Bronchial epithelial cell (primary cell): Measurements from ENCODE around the gene RUNX1. TPM values are rescaled to one million over a fixed set of nuclear protein-coding genes. Genes with fewer than 3 reads are reported as not detected.

Experiments used
- DNase-seq: peaks from one replicate; pipeline ENCODE4 v3.0.0-alpha.2; 2010; ENCODE audit warnings: low read depth
- FAIRE-seq: peaks from 2 replicates; lab custom pipeline; 2011; peaks lifted over from hg19 to GRCh38; lab: Jason Lieb, UNC
- H3K27me3 ChIP-seq: 2 replicates; pipeline ENCODE4 v1.5.1; 2011; ENCODE audit warnings: low read length; ENCODE audit not compliant: control insufficient read depth, insufficient read depth
- H3K36me3 ChIP-seq: 2 replicates; pipeline ENCODE4 v1.5.1; 2011; ENCODE audit warnings: low read length; ENCODE audit not compliant: control insufficient read depth, insufficient read depth
- H3K4me3 ChIP-seq: 2 replicates; pipeline ENCODE4 v1.5.1; 2011; ENCODE audit warnings: mild to moderate bottlenecking, low read depth, low read length, control low read depth
- CTCF ChIP-seq: IDR thresholded peaks from 2 replicates; pipeline ENCODE4 v1.5.1; 2011; ENCODE audit warnings: mild to moderate bottlenecking, moderate library complexity, low read length, control low read depth, inconsistent platforms; ENCODE audit not compliant: insufficient read depth, severe bottlenecking
- total RNA-seq: library from RNA; depleted of rRNA; stranded (reverse); fragments of >200 nt; gene quantifications from 2 replicates; pipeline ENCODE4 v1.2.1, GENCODE V29; 2014

RUNX1 gene
- total RNA-seq, 1 donor from 2014 or later = 11.8 TPM

GRCh38 chr21:35081861-35082260 is 32.8 kb upstream of the RUNX1 start:
- DNase-seq = no peak
- TF ChIP-seq CTCF = no peak
- FAIRE-seq = no peak
- no peak overlapping the region for H3K4me3 ChIP-seq
- no peaks in the 10 kb centered on the region for H3K36me3 ChIP-seq
- H3K27me3 ChIP-seq = no peaks in the 10 kb centered on the region

- no peaks in the 10 kb centered on the region for H3K36me3 ChIP-seq
- FAIRE-seq (no peak), DNase-seq (no peak)
- H3K4me3 ChIP-seq = no peak overlapping the region
- no peaks in the 10 kb centered on the region for H3K27me3 ChIP-seq
- no peak for TF ChIP-seq CTCF
Measured at GRCh38 chr21:35079181-35079580, 30.1 kb upstream of the RUNX1 start.

- H3K27me3 ChIP-seq = no peaks in the 10 kb centered on the region
- no peak overlapping the region for H3K4me3 ChIP-seq
- FAIRE-seq = no peak
- DNase-seq = peak; percentile 84
- no peak for TF ChIP-seq CTCF
- no peaks in the 10 kb centered on the region for H3K36me3 ChIP-seq
Measured at GRCh38 chr21:35077975-35078374, 28.9 kb upstream of the RUNX1 start.

GRCh38 chr21:35077466-35077865 is 28.4 kb upstream of the RUNX1 start:
- no peaks in the 10 kb centered on the region for H3K36me3 ChIP-seq
- FAIRE-seq = no peak
- no peak for DNase-seq
- no peak for TF ChIP-seq CTCF
- H3K4me3 ChIP-seq = no peak overlapping the region
- H3K27me3 ChIP-seq = no peaks in the 10 kb centered on the region

- FAIRE-seq (no peak), DNase-seq (peak; percentile 79)
- no peak for TF ChIP-seq CTCF
- Histone ChIP-seq H3K4me3 (no peak overlapping the region), H3K36me3 (no peaks in the 10 kb centered on the region), H3K27me3 (no peaks in the 10 kb centered on the region)
Measured at GRCh38 chr21:35075546-35075945, 26.4 kb upstream of the RUNX1 start.

GRCh38 chr21:35072960-35073359 is 23.9 kb upstream of the RUNX1 start:
- Histone ChIP-seq H3K4me3 (no peak overlapping the region), H3K36me3 (no peaks in the 10 kb centered on the region), H3K27me3 (no peaks in the 10 kb centered on the region)
- no peak for TF ChIP-seq CTCF
- FAIRE-seq = no peak
- DNase-seq = no peak
